ENCODE results near the gene CRYL1. TPM values are rescaled to one million over a fixed set of nuclear protein-coding genes. Genes with fewer than 3 reads are reported as not detected.
A peak's percentile ranks its signal among the peaks of the same experiment; 100 is the strongest.

Gene CRYL1
- polyA plus RNA-seq, 2 of the 4 experiments (the other 2 are of a cell fraction): 4.1 to 17.4 TPM

DNA sequence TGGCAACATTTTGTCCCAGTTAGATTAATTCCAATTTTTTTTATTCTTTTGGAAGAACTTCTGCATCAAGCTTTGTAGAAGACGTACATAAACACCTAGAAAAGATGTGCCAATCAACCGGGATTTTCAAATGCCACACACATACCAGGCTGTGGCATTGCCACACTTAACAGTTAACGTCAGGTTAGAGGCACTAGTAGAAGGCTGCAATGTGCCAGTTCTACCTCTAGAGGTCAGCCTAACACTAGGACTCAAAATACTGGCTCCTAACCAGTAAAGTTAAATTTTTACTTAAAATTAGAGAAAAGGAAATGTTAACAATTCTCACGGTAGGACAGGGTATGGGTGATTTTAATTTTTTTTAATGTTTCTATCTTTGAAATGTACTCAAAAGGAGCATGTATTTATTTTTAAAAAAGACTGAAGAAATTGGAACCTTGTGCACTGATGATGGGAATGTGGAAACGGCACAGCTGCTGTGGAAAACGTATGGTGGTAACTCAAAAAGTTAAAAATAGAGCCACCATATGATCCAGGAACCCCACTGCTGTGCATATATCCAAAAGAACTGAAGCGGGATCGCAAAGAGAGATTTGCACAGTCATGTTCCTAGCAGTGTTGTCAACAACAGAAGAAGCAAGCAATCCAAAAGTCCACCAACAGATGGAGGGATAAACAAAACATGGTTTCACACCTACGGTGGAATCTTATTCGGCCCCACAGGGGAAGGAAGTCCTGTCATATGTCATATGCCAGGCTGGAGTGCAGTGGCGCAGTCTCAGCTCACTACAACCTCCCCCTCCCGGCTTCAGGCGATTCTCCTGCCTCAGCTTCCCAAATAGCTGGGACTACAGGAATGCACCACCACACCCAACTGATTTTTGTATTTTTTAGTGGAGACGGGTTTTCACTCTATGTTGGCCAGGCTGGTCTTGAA, 30.3 kb downstream of the CRYL1 start (continued):
- TF ChIP-seq, protein P1, sequence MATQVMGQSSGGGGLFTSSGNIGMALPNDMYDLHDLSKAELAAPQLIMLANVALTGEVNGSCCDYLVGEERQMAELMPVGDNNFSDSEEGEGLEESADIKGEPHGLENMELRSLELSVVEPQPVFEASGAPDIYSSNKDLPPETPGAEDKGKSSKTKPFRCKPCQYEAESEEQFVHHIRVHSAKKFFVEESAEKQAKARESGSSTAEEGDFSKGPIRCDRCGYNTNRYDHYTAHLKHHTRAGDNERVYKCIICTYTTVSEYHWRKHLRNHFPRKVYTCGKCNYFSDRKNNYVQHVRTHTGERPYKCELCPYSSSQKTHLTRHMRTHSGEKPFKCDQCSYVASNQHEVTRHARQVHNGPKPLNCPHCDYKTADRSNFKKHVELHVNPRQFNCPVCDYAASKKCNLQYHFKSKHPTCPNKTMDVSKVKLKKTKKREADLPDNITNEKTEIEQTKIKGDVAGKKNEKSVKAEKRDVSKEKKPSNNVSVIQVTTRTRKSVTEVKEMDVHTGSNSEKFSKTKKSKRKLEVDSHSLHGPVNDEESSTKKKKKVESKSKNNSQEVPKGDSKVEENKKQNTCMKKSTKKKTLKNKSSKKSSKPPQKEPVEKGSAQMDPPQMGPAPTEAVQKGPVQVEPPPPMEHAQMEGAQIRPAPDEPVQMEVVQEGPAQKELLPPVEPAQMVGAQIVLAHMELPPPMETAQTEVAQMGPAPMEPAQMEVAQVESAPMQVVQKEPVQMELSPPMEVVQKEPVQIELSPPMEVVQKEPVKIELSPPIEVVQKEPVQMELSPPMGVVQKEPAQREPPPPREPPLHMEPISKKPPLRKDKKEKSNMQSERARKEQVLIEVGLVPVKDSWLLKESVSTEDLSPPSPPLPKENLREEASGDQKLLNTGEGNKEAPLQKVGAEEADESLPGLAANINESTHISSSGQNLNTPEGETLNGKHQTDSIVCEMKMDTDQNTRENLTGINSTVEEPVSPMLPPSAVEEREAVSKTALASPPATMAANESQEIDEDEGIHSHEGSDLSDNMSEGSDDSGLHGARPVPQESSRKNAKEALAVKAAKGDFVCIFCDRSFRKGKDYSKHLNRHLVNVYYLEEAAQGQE (IDR thresholded peaks at IDR 0.05): no peak
- TF ChIP-seq RNF2 (IDR thresholded peaks at IDR 0.05; ENCODE audit: borderline replicate concordance, low read depth) (no peak), PHF8 (IDR thresholded peaks at IDR 0.05; ENCODE audit: borderline replicate concordance, low read depth) (no peak), MAFK (IDR thresholded peaks at IDR 0.05; ENCODE audit: partially characterized antibody) (peak; percentile 69), TP53 (CRISPR knock-in tag; IDR thresholded peaks at IDR 0.05) (no peak), HDAC2 (IDR thresholded peaks at IDR 0.05) (no peak), KDM1A (IDR thresholded peaks at IDR 0.05; ENCODE audit: low read depth) (no peak), NFE2L2 (conservative IDR thresholded peaks at IDR 0.05; ENCODE audit: low read length) (peak; percentile 55), EHF (CRISPR knock-in tag; IDR thresholded peaks at IDR 0.05) (no peak), HOXB13 (CRISPR knock-in tag; IDR thresholded peaks at IDR 0.05; ENCODE audit: low read depth) (no peak), RAD21 (conservative IDR thresholded peaks at IDR 0.05 in 1 of 2, IDR thresholded peaks at IDR 0.05 in 1 of 2) (peak; percentile 84 to 86), HEYL (CRISPR knock-in tag; IDR thresholded peaks at IDR 0.05) (no peak)
- TF ChIP-seq, protein P2, sequence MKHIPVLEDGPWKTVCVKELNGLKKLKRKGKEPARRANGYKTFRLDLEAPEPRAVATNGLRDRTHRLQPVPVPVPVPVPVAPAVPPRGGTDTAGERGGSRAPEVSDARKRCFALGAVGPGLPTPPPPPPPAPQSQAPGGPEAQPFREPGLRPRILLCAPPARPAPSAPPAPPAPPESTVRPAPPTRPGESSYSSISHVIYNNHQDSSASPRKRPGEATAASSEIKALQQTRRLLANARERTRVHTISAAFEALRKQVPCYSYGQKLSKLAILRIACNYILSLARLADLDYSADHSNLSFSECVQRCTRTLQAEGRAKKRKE (CRISPR knock-in tag; IDR thresholded peaks at IDR 0.05; ENCODE audit: low read depth): no peak
- TF ChIP-seq, protein P3, sequence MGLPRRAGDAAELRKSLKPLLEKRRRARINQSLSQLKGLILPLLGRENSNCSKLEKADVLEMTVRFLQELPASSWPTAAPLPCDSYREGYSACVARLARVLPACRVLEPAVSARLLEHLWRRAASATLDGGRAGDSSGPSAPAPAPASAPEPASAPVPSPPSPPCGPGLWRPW (IDR thresholded peaks at IDR 0.05): no peak
- TF ChIP-seq, protein P4, sequence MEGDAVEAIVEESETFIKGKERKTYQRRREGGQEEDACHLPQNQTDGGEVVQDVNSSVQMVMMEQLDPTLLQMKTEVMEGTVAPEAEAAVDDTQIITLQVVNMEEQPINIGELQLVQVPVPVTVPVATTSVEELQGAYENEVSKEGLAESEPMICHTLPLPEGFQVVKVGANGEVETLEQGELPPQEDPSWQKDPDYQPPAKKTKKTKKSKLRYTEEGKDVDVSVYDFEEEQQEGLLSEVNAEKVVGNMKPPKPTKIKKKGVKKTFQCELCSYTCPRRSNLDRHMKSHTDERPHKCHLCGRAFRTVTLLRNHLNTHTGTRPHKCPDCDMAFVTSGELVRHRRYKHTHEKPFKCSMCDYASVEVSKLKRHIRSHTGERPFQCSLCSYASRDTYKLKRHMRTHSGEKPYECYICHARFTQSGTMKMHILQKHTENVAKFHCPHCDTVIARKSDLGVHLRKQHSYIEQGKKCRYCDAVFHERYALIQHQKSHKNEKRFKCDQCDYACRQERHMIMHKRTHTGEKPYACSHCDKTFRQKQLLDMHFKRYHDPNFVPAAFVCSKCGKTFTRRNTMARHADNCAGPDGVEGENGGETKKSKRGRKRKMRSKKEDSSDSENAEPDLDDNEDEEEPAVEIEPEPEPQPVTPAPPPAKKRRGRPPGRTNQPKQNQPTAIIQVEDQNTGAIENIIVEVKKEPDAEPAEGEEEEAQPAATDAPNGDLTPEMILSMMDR (IDR thresholded peaks at IDR 0.05): peak; percentile 83
- TF ChIP-seq, protein P5, sequence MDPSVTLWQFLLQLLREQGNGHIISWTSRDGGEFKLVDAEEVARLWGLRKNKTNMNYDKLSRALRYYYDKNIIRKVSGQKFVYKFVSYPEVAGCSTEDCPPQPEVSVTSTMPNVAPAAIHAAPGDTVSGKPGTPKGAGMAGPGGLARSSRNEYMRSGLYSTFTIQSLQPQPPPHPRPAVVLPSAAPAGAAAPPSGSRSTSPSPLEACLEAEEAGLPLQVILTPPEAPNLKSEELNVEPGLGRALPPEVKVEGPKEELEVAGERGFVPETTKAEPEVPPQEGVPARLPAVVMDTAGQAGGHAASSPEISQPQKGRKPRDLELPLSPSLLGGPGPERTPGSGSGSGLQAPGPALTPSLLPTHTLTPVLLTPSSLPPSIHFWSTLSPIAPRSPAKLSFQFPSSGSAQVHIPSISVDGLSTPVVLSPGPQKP (IDR thresholded peaks at IDR 0.05; ENCODE audit: low read depth, low read length): no peak
- TF ChIP-seq, protein P6, sequence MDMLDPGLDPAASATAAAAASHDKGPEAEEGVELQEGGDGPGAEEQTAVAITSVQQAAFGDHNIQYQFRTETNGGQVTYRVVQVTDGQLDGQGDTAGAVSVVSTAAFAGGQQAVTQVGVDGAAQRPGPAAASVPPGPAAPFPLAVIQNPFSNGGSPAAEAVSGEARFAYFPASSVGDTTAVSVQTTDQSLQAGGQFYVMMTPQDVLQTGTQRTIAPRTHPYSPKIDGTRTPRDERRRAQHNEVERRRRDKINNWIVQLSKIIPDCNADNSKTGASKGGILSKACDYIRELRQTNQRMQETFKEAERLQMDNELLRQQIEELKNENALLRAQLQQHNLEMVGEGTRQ (IDR thresholded peaks at IDR 0.05): no peak
